KMS-11 (cell line): ENCODE results near the gene LRRTM2.

Experiments
- H2AFZ ChIP-seq: fragments of 200-600 bp; sonication (generic); 2 replicates; pipeline ENCODE4 v1.6.1; 2016; ENCODE audit warnings: antibody characterized with exemption, mixed run types, low read depth
- H3K27ac ChIP-seq: fragments of 200-600 bp; sonication (generic); 2 replicates; pipeline ENCODE4 v1.6.1; 2016; ENCODE audit warnings: mild to moderate bottlenecking, mixed run types
- H3K27me3 ChIP-seq: fragments of 200-600 bp; sonication (generic); 2 replicates; pipeline ENCODE4 v1.6.1; 2017; ENCODE audit warnings: mild to moderate bottlenecking, low read depth, mixed run types, moderate library complexity; ENCODE audit not compliant: insufficient read depth
- H3K36me3 ChIP-seq: fragments of 200-600 bp; sonication (generic); 2 replicates; pipeline ENCODE4 v1.6.1; 2017; ENCODE audit warnings: mild to moderate bottlenecking, mixed run types; ENCODE audit not compliant: insufficient read depth
- H3K4me1 ChIP-seq: fragments of 200-600 bp; sonication (generic); 2 replicates; pipeline ENCODE4 v1.6.1; 2016; ENCODE audit warnings: mild to moderate bottlenecking, low read depth, mixed run types; ENCODE audit not compliant: poor library complexity, severe bottlenecking
- H3K4me2 ChIP-seq: fragments of 200-600 bp; sonication (generic); 2 replicates; pipeline ENCODE4 v1.7.0; 2016; ENCODE audit warnings: mild to moderate bottlenecking, mixed run types
- H3K4me3 ChIP-seq: fragments of 200-600 bp; sonication (generic); IDR thresholded peaks from 2 replicates; pipeline ENCODE4 v1.6.1; 2017; ENCODE audit warnings: low read depth, low read length, mixed read lengths; ENCODE audit not compliant: insufficient read depth
- H3K79me2 ChIP-seq: fragments of 200-600 bp; sonication (generic); 2 replicates; pipeline ENCODE4 v1.6.1; 2016; ENCODE audit warnings: low read depth, mixed run types; ENCODE audit not compliant: insufficient read depth
- H3K9ac ChIP-seq: fragments of 200-600 bp; sonication (generic); 2 replicates; pipeline ENCODE4 v1.6.1; 2016; ENCODE audit warnings: mild to moderate bottlenecking, mixed run types
- H4K20me1 ChIP-seq: fragments of 200-600 bp; sonication (generic); 2 replicates; pipeline ENCODE4 v1.6.1; 2016; ENCODE audit warnings: mild to moderate bottlenecking, mixed run types; ENCODE audit not compliant: insufficient read depth
- TF ChIP-seq, protein P1 (sequence below): fragments of 200-600 bp; sonication (generic); conservative IDR thresholded peaks from 2 replicates; pipeline ENCODE4 v1.6.1; 2017; ENCODE audit warnings: low read depth, mild to moderate bottlenecking, antibody characterized with exemption, low read length, moderate library complexity, mixed read lengths

LRRTM2 gene

DNA sequence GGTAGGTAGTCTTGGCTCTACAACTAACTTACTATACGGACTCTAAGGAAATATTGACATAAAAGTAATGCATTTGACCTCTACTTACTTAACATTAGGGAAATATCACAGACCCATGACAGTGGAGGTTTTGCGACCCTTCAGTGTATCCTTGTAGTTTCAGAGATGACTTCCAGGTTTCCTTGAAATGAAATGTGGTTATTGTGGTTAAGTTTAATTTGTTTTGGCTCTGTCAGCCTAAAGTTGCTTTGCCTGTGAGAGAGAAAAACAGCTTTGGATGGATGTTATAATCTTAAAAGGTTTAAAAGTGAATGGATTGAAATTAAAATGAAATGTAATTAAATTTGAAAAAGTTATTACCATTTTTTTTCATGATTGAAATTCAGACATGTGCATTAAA lies 42.9 kb downstream of the LRRTM2 start:
- Histone ChIP-seq H3K4me1 (peaks cover 19% of the 10 kb centered on the region), H3K4me2 (peak overlapping the region; percentile 3; the same call in 1 of the 2 replicates), H3K79me2 (no peaks in the 10 kb centered on the region), H3K36me3 (no peaks in the 10 kb centered on the region), H2AFZ (no peak overlapping the region), H3K27ac (no peak overlapping the region), H3K9ac (no peak overlapping the region), H3K27me3 (no peaks in the 10 kb centered on the region), H4K20me1 (no peaks in the 10 kb centered on the region), H3K4me3 (no peak overlapping the region)
- TF ChIP-seq, protein P1, sequence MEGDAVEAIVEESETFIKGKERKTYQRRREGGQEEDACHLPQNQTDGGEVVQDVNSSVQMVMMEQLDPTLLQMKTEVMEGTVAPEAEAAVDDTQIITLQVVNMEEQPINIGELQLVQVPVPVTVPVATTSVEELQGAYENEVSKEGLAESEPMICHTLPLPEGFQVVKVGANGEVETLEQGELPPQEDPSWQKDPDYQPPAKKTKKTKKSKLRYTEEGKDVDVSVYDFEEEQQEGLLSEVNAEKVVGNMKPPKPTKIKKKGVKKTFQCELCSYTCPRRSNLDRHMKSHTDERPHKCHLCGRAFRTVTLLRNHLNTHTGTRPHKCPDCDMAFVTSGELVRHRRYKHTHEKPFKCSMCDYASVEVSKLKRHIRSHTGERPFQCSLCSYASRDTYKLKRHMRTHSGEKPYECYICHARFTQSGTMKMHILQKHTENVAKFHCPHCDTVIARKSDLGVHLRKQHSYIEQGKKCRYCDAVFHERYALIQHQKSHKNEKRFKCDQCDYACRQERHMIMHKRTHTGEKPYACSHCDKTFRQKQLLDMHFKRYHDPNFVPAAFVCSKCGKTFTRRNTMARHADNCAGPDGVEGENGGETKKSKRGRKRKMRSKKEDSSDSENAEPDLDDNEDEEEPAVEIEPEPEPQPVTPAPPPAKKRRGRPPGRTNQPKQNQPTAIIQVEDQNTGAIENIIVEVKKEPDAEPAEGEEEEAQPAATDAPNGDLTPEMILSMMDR = no peak

DNA sequence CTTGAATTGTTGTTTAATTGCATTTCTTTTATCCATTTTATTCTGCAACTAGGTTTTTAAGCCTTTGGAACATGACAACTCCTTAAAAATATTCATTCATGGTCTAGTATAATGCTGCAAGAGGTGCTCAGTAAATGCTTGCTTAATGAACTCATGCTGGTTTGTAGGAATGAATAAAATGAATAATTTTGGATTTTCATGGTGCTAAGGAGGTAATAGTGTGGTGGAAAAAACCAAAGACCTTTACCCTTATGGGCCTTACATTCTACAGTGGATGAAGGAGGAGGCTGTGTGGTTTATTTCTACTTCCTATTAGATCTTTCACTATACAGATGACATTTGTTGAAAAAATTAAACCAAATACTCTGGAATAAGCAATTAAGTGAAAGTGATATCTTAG lies 43.4 kb downstream of the LRRTM2 start:
- Histone ChIP-seq H3K4me1 (peaks cover 19% of the 10 kb centered on the region), H2AFZ (no peak overlapping the region), H3K27ac (no peak overlapping the region), H3K79me2 (no peaks in the 10 kb centered on the region), H3K4me2 (peak overlapping the region; percentile 3; the same call in 1 of the 2 replicates), H3K36me3 (no peaks in the 10 kb centered on the region), H3K27me3 (no peaks in the 10 kb centered on the region), H4K20me1 (no peaks in the 10 kb centered on the region), H3K4me3 (no peak overlapping the region), H3K9ac (no peak overlapping the region)
- TF ChIP-seq, protein P1 = no peak

DNA sequence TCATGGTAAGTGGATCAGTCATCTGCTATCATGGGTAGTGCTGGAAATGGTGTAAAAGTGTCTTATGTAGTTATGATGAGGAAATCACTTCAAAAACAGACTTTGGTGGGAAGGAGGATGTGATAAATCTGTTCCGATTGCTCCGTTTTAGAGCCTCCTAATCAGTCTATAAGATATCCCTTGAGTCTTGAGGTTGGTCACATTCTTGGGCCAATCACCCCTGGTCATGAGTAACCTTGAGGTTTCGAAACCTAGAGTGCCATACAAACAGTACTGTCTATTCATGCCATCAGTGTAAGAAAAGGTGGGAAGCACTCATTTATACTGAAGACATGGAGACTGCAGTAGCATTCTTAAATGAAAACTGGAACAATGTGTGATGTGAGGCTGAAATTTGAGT lies 45.8 kb downstream of the LRRTM2 start:
- Histone ChIP-seq H3K27me3 (no peaks in the 10 kb centered on the region), H3K36me3 (no peaks in the 10 kb centered on the region), H4K20me1 (no peaks in the 10 kb centered on the region), H3K27ac (no peak overlapping the region), H3K4me3 (no peak overlapping the region), H3K79me2 (no peaks in the 10 kb centered on the region), H3K4me1 (peaks cover 19% of the 10 kb centered on the region), H3K4me2 (no peak overlapping the region), H2AFZ (no peak overlapping the region), H3K9ac (no peak overlapping the region)
- TF ChIP-seq, protein P1 = no peak

DNA sequence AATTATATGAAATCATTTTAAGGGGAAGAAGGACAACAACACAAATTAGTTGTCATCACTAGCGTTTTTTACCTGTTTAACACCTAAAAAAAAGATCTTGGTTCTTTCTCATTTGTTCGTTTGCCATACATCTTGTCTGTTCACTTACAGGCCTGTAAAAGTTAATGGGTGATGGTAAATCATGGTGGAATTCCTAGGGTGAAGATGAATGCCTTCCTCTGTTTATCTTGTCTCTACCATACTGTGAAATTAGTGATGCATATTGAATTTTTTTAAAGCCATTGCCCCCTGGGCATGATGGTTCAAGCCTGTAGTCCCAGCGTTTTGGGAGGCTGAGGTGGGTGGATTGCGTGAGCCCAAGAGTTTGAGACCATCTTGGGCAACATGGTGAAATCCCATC lies 46.6 kb downstream of the LRRTM2 start:
- H3K4me3 ChIP-seq = no peak overlapping the region
- no peak overlapping the region for H2AFZ ChIP-seq
- H4K20me1 ChIP-seq = no peaks in the 10 kb centered on the region
- no peaks in the 10 kb centered on the region for H3K79me2 ChIP-seq
- TF ChIP-seq, protein P1 = no peak
- H3K27ac ChIP-seq = no peak overlapping the region
- no peaks in the 10 kb centered on the region for H3K27me3 ChIP-seq
- no peak overlapping the region for H3K4me2 ChIP-seq
- peaks cover 19% of the 10 kb centered on the region for H3K4me1 ChIP-seq
- no peak overlapping the region for H3K9ac ChIP-seq
- H3K36me3 ChIP-seq = no peaks in the 10 kb centered on the region
